HepG2 (cell line): ENCODE data around the gene OBSL1. TPM values are rescaled to one million over a fixed set of nuclear protein-coding genes. Genes with fewer than 3 reads are reported as not detected.

Source experiments
- ATAC-seq: fragments of 200-7000 bp; cut with Tn5 transposase; 3 replicates; pipeline ENCODE4 v1.9.1; 2020; ENCODE audit warnings: mild to moderate bottlenecking, moderate library complexity
- BruUV-seq: library from RNA; stranded (reverse); fragments of 400-500 nt; replicated peaks from 2 replicates; lab custom pipeline; 2021; lab: Mats Ljungman, UMichigan
- CTCF ChIA-PET: fragments of 300-600 bp; formaldehyde crosslinking; extraction: SDS; loops from one replicate; lab custom pipeline; 2021; ENCODE audit warnings: low total read pairs, inconsistent platforms, low intra/inter-chr PET ratio; lab: Yijun Ruan, JAX
- POLR2A ChIA-PET: fragments of 350-600 bp; sonication (Branson Sonifier 250); formaldehyde crosslinking; loops from one replicate; lab custom pipeline; 2020; ENCODE audit warnings: antibody characterized with exemption, inconsistent platforms; lab: Yijun Ruan, JAX
- DNase-seq: peaks from one replicate; pipeline ENCODE4 v3.0.0-alpha.2; 2015; ENCODE audit warnings: low spot score
- FAIRE-seq: peaks from 3 replicates; lab custom pipeline; 2011; peaks lifted over from hg19 to GRCh38; lab: Jason Lieb, UNC
- H2AFZ ChIP-seq: one replicate; pipeline ENCODE4 v1.6.1; 2011; ENCODE audit warnings: low read length, inconsistent platforms
- H3K27ac ChIP-seq: fragments of 300-600 bp; 3 replicates; pipeline ENCODE4 v1.8.0; 2011; ENCODE audit warnings: mixed run types, mild to moderate bottlenecking, mixed read lengths, low read length, inconsistent platforms; ENCODE audit not compliant: insufficient read depth; ENCODE audit errors: extremely low read length
- H3K27me3 ChIP-seq, 2 experiments: fragments of 200-600 bp in 1 of 2; 2 replicates in 1 of 2; 3 replicates in 1 of 2; pipeline versions ENCODE4 v1.6.0 to v1.8.0; 2011; ENCODE audit warnings: low read length in 2 of 2, mild to moderate bottlenecking in 2 of 2, moderate library complexity in 2 of 2, inconsistent platforms in 1 of 2; ENCODE audit not compliant: insufficient read depth in 2 of 2, control insufficient read depth in 1 of 2
- H3K36me3 ChIP-seq, 2 experiments: fragments of 200-600 bp in 1 of 2; replicated peaks in 1 of 2; 2 replicates in 1 of 2; 3 replicates in 1 of 2; pipeline versions ENCODE4 v1.5.1 to v1.8.0; 2011; ENCODE audit warnings: low read length in 2 of 2, inconsistent platforms in 1 of 2; ENCODE audit not compliant: insufficient read depth in 2 of 2, control insufficient read depth in 1 of 2
- H3K4me1 ChIP-seq: 2 replicates; pipeline ENCODE4 v1.5.1; 2012; ENCODE audit warnings: low read length, inconsistent platforms; ENCODE audit not compliant: insufficient read depth
- H3K4me2 ChIP-seq: 2 replicates; pipeline ENCODE4 v1.6.0; 2011; ENCODE audit warnings: low read depth, low read length, inconsistent platforms
- H3K4me3 ChIP-seq, 3 experiments: fragments of 200-600 bp in 1 of 3; sonication (generic), shearing (Covaris generic) in 1 of 3; replicated peaks in 1 of 3; 2 replicates each; pipeline ENCODE4 v1.5.1; 2011 to 2016; ENCODE audit warnings: low read length in 3 of 3, inconsistent platforms in 2 of 3, low read depth in 2 of 3, mild to moderate bottlenecking in 2 of 3, control low read depth in 1 of 3, mixed read lengths in 1 of 3; ENCODE audit not compliant: insufficient read depth in 1 of 3
- H3K79me2 ChIP-seq: one replicate; pipeline ENCODE4 v1.6.1; 2011; ENCODE audit warnings: low read length, inconsistent platforms; ENCODE audit not compliant: insufficient read depth
- H3K9ac ChIP-seq: 2 replicates; pipeline ENCODE4 v1.6.0; 2011; ENCODE audit warnings: mild to moderate bottlenecking, low read depth, low read length, inconsistent platforms; ENCODE audit not compliant: insufficient read depth
- H3K9me3 ChIP-seq: 2 replicates; pipeline ENCODE4 v1.5.1; 2012; ENCODE audit warnings: mild to moderate bottlenecking, low read length
- H4K20me1 ChIP-seq: 2 replicates; pipeline ENCODE4 v1.6.0; 2011; ENCODE audit warnings: inconsistent platforms, mild to moderate bottlenecking, low read length, moderate library complexity; ENCODE audit not compliant: insufficient read depth
- ASH2L ChIP-seq: fragments of 300-600, 200-600 bp; sonication (generic); IDR thresholded peaks from 2 replicates; pipeline ENCODE4 v1.7.0; 2017; ENCODE audit warnings: low read depth, mild to moderate bottlenecking, moderate library complexity, mixed read lengths, low read length; ENCODE audit not compliant: insufficient read length
- ATF1 ChIP-seq: IDR thresholded peaks from 2 replicates; pipeline ENCODE4 v1.6.1; 2016; ENCODE audit warnings: mild to moderate bottlenecking, control low read depth
- ATF3 ChIP-seq: sonication (generic); formaldehyde crosslinking; IDR thresholded peaks from 2 replicates; pipeline ENCODE4 v1.4.0; 2020; ENCODE audit warnings: missing genetic modification reagents
- GPBP1L1 ChIP-seq: sonication (generic); formaldehyde crosslinking; IDR thresholded peaks from 2 replicates; pipeline ENCODE4 v1.5.0; 2020; ENCODE audit warnings: mild to moderate bottlenecking, missing genetic modification reagents
- ISX ChIP-seq: sonication (generic); formaldehyde crosslinking; conservative IDR thresholded peaks from 2 replicates; pipeline ENCODE4 v1.5.0; 2020; ENCODE audit warnings: missing genetic modification reagents
- LCORL ChIP-seq, 2 experiments: fragments of 450-650 bp in 1 of 2; sonication (generic) in 1 of 2; formaldehyde crosslinking in 1 of 2; IDR thresholded peaks; 2 replicates each; pipeline versions ENCODE4 v1.5.0 to v1.6.1; 2017 to 2020; ENCODE audit warnings: antibody characterized with exemption in 1 of 2, missing genetic modification reagents in 1 of 2
- PATZ1 ChIP-seq: sonication (generic); formaldehyde crosslinking; IDR thresholded peaks from 2 replicates; pipeline ENCODE4 v1.4.0; 2020; ENCODE audit warnings: missing genetic modification reagents
- RBFOX2 ChIP-seq: fragments of 200-400 bp; formaldehyde crosslinking; IDR thresholded peaks from 2 replicates; pipeline ENCODE4 v1.6.1; 2017; ENCODE audit warnings: low read depth, mild to moderate bottlenecking, low read length
- SAP130 ChIP-seq: IDR thresholded peaks from 2 replicates; pipeline ENCODE4 v1.6.1; 2016; ENCODE audit warnings: low read depth
- SNAPC2 ChIP-seq: sonication (generic); formaldehyde crosslinking; IDR thresholded peaks from 2 replicates; pipeline ENCODE4 v1.8.1; 2022; ENCODE audit warnings: mild to moderate bottlenecking, missing genetic modification reagents
- THAP8 ChIP-seq: sonication (generic); formaldehyde crosslinking; IDR thresholded peaks from 2 replicates; pipeline ENCODE4 v1.5.1; 2020; ENCODE audit warnings: missing genetic modification reagents, mild to moderate bottlenecking, borderline replicate concordance
- ZNF225 ChIP-seq: sonication (generic); formaldehyde crosslinking; IDR thresholded peaks from 2 replicates; pipeline ENCODE4 v1.4.0; 2020; ENCODE audit warnings: mild to moderate bottlenecking, missing genetic modification reagents
- ZNF281 ChIP-seq: sonication (generic); formaldehyde crosslinking; IDR thresholded peaks from 2 replicates; pipeline ENCODE4 v1.4.0; 2020; ENCODE audit warnings: missing genetic modification reagents, borderline replicate concordance
- ZNF326 ChIP-seq: sonication (generic); formaldehyde crosslinking; IDR thresholded peaks from 2 replicates; pipeline ENCODE4 v1.4.0; 2020; ENCODE audit warnings: missing genetic modification reagents, borderline replicate concordance
- ZNF724P ChIP-seq: sonication (generic); formaldehyde crosslinking; IDR thresholded peaks from 2 replicates; pipeline ENCODE4 v1.8.0; 2022; ENCODE audit warnings: missing genetic modification reagents, borderline replicate concordance
- ZNF777 ChIP-seq: sonication (generic); formaldehyde crosslinking; IDR thresholded peaks from 2 replicates; pipeline ENCODE4 v1.4.0; 2020; ENCODE audit warnings: missing genetic modification reagents
- ZSCAN25 ChIP-seq: sonication (generic); formaldehyde crosslinking; IDR thresholded peaks from 2 replicates; pipeline ENCODE4 v1.8.0; 2022; ENCODE audit warnings: mild to moderate bottlenecking, missing genetic modification reagents
- WGBS: methylation state at CpG from one replicate; pipeline ENCODE4 v1.1.6; 2017; ENCODE audit warnings: low lambda C conversion rate; 5-methylcytosine and 5-hydroxymethylcytosine counted together
- in situ Hi-C: cut with HindIII; loops from 2 replicates; pipeline ENCODE4 v1.10.0; 2017; ENCODE audit warnings: low pct_unique_long_range_greater_than_20kb; ENCODE audit not compliant: extremely low pct_ligation_motif_present
- intact Hi-C: fragments of 100-400 bp; cut with micrococcal nuclease; formaldehyde crosslinking; loops from one replicate; pipeline ENCODE4 v1.10.0; 2022; ENCODE audit not compliant: unreplicated experiment
- polyA plus RNA-seq, 8 experiments: library from polyadenylated mRNA; depleted of rRNA in 3 of 8; stranded (reverse) in 7 of 8; unstranded in 1 of 8; fragments of >200 nt; fragmentation: Illumina TruSeq in 4 of 8; extraction: Trizol in 4 of 8; gene quantifications; 2 replicates each; pipeline versions ENCODE4 v1.2.1 to v1.2.3, GENCODE V29; 2011 to 2016; ENCODE audit warnings: low read depth in 4 of 8, missing spikeins in 1 of 8, mixed read lengths in 1 of 8; ENCODE audit not compliant: insufficient read depth in 1 of 8
- total RNA-seq, 5 experiments: library from RNA; depleted of rRNA; stranded (reverse); fragments of >200 nt; fragmentation: Illumina TruSeq; extraction: Trizol; gene quantifications; 2 replicates each; pipeline ENCODE4 v1.2.3, GENCODE V29; 2016; ENCODE audit warnings: low read depth in 1 of 5

Gene OBSL1
- total and polyA plus RNA-seq, 2 of the 13 experiments (the other 11 are each of a cell fraction or from before 2014, with no cell fraction given) = 86.7 to 218 TPM

GRCh38 chr2:219595256-219595655, 23.9 kb upstream of the OBSL1 start:
- H3K79me2 ChIP-seq = peaks cover 6% of the 10 kb centered on the region
- no TSS peak for BruUV-seq
- H3K9ac ChIP-seq = peak overlapping the region; percentile 47
- intact Hi-C loops = loop anchor here (5.0 kb wide), 3 partner anchors 33 to 208 kb away; partner anchors contain the start of genes DNPEP and GMPPA
- peak overlapping the region; percentile 74 for H3K4me2 ChIP-seq
- H3K4me3 ChIP-seq = peak overlapping the region in 2 of 3 experiments; percentile 21 to 22; a peak in 2 of 6 replicates
- no peaks in the 10 kb centered on the region; a peak in 1 of 5 replicates for H3K27me3 ChIP-seq
- H3K27ac ChIP-seq = peak overlapping the region; percentile 95
- ChIA-PET CTCF (interaction anchor here (0.8 to 1.1 kb wide), 2 partner anchors 47 to 54 kb away, joined by 3 to 4 read pairs; no protein-coding TSS in a partner anchor), POLR2A (interaction anchor here (3.2 to 7.6 kb wide), 3 partner anchors 19 to 34 kb away, joined by 31 to 150 read pairs (median 82); partner anchors contain the start of genes INHA and OBSL1)
- H4K20me1 ChIP-seq = no peaks in the 10 kb centered on the region
- H3K4me1 ChIP-seq = peaks cover 73% of the 10 kb centered on the region
- WGBS = 32% methylated on average over 3 of the region's 3 CpGs
- no peak overlapping the region for H2AFZ ChIP-seq
- H3K36me3 ChIP-seq = no peaks in the 10 kb centered on the region
- ATAC-seq = no peak
- FAIRE-seq = no peak
- DNase-seq = peak; percentile 43
- no peaks in the 10 kb centered on the region for H3K9me3 ChIP-seq
- in situ Hi-C loops = loop anchor here (5.0 kb wide), 1 partner anchor 33 kb away; no protein-coding TSS in a partner anchor
- TF ChIP-seq PATZ1 (CRISPR knock-in tag) = peak; percentile 55; the same call in 1 of the 2 replicates
- 0 out of 2 replicates have a peak, but pooled peaks have one; percentile 49 for TF ChIP-seq SNAPC2 (CRISPR knock-in tag)
- no peak for TF ChIP-seq ZNF724P (CRISPR knock-in tag)
- no peak for TF ChIP-seq LCORL (IDR thresholded peaks at IDR 0.05)
- no peak for TF ChIP-seq LCORL (CRISPR knock-in tag; IDR thresholded peaks at IDR 0.05)
- TF ChIP-seq THAP8 (CRISPR knock-in tag) = no peak
- 0 out of 2 replicates have a peak, but pooled peaks have one; percentile 25 for TF ChIP-seq ZNF281 (CRISPR knock-in tag)
- TF ChIP-seq ISX (CRISPR knock-in tag) = no peak
- TF ChIP-seq ATF1 (CRISPR knock-in tag) = 0 out of 2 replicates have a peak, but pooled peaks have one; percentile 10
- no peak for TF ChIP-seq ZSCAN25 (CRISPR knock-in tag)
- no peak for TF ChIP-seq ZNF225 (CRISPR knock-in tag)
- no peak for TF ChIP-seq ZNF777
- TF ChIP-seq ASH2L = peak; percentile 14
- no peak for TF ChIP-seq ATF3 (CRISPR knock-in tag)
- no peak for TF ChIP-seq GPBP1L1 (CRISPR knock-in tag)
- peak; percentile 20; the same call in 1 of the 2 replicates for TF ChIP-seq SAP130 (CRISPR knock-in tag)
- 0 out of 2 replicates have a peak, but pooled peaks have one; percentile 18 for TF ChIP-seq RBFOX2
- TF ChIP-seq ZNF326 (CRISPR knock-in tag) = no peak
